Panc1 (cell line): ENCODE measurements around the gene BLTP3B. TPM values are rescaled to one million over a fixed set of nuclear protein-coding genes. Genes with fewer than 3 reads are reported as not detected.
A peak's percentile ranks its signal among the peaks of the same experiment; 100 is the strongest.

Experiments
- ATAC-seq: fragments of 200-7000 bp; cut with Tn5 transposase; 2 replicates; pipeline ENCODE4 v1.9.1; 2020; ENCODE audit warnings: mild to moderate bottlenecking, moderate library complexity
- BruUV-seq: library from RNA; stranded (reverse); fragments of 400-500 nt; replicated peaks from 2 replicates; lab custom pipeline; 2021; lab: Mats Ljungman, UMichigan
- CTCF ChIA-PET: fragments of 300-600 bp; sonication (Branson Sonifier 250); formaldehyde crosslinking; loops from one replicate; lab custom pipeline; 2022; ENCODE audit warnings: antibody characterized with exemption; lab: Charles Lee
- POLR2A ChIA-PET: fragments of 300-600 bp; sonication (Branson Sonifier 250); formaldehyde crosslinking; loops from one replicate; lab custom pipeline; 2022; ENCODE audit warnings: antibody characterized with exemption; lab: Charles Lee
- DNase-seq: peaks from one replicate; pipeline ENCODE4 v3.0.0-alpha.2; 2010; ENCODE audit warnings: low read depth, low spot score
- H3K27ac ChIP-seq: 2 replicates; pipeline ENCODE4 v1.5.1; 2011; ENCODE audit warnings: mild to moderate bottlenecking, low read length, inconsistent platforms
- H3K27me3 ChIP-seq: fragments of 200-500 bp; sonication (Bioruptor generic); 2 replicates; pipeline ENCODE4 v1.6.0; 2014; ENCODE audit warnings: low read length, inconsistent platforms; ENCODE audit not compliant: control insufficient read depth, insufficient read depth
- H3K36me3 ChIP-seq: fragments of 200-500 bp; sonication (Bioruptor generic); 2 replicates; pipeline ENCODE4 v1.5.1; 2014; ENCODE audit warnings: inconsistent platforms, mild to moderate bottlenecking, low read length, moderate library complexity; ENCODE audit not compliant: control insufficient read depth, insufficient read depth
- H3K4me1 ChIP-seq: 2 replicates; pipeline ENCODE4 v1.5.1; 2011; ENCODE audit warnings: inconsistent platforms, mild to moderate bottlenecking, low read length, moderate library complexity; ENCODE audit not compliant: control insufficient read depth, insufficient read depth
- H3K4me3 ChIP-seq, 2 experiments: 2 replicates each; pipeline ENCODE4 v1.5.1; 2011 to 2012; ENCODE audit warnings: low read depth in 2 of 2, low read length in 2 of 2, mild to moderate bottlenecking in 2 of 2, inconsistent platforms in 1 of 2, moderate library complexity in 1 of 2
- H3K9me3 ChIP-seq: fragments of 200-500 bp; sonication (Bioruptor generic); 2 replicates; pipeline ENCODE4 v1.5.1; 2014; ENCODE audit warnings: low read depth, mild to moderate bottlenecking, inconsistent platforms, low read length, moderate library complexity; ENCODE audit not compliant: control insufficient read depth, insufficient read depth
- CTCF ChIP-seq: fragments of 450-650 bp; IDR thresholded peaks from 2 replicates; pipeline ENCODE4 v1.5.1; 2017; ENCODE audit warnings: mild to moderate bottlenecking
- POLR2AphosphoS5 ChIP-seq: IDR thresholded peaks from 2 replicates; pipeline ENCODE4 v1.6.1; 2012; ENCODE audit warnings: mild to moderate bottlenecking, low read depth, low read length, moderate library complexity
- REST ChIP-seq, 2 experiments: IDR thresholded peaks; 2 replicates each; pipeline ENCODE4 v1.6.1; 2011 to 2012; ENCODE audit warnings: low read depth in 2 of 2, control low read depth in 1 of 2, low read length in 1 of 2, mild to moderate bottlenecking in 1 of 2, moderate library complexity in 1 of 2; ENCODE audit not compliant: insufficient read depth in 1 of 2
- SIN3A ChIP-seq: IDR thresholded peaks from 2 replicates; pipeline ENCODE4 v1.6.1; 2012; ENCODE audit warnings: low read depth, mild to moderate bottlenecking, low read length, moderate library complexity, borderline replicate concordance; ENCODE audit not compliant: insufficient read depth
- TCF7L2 ChIP-seq: IDR thresholded peaks from 2 replicates; pipeline ENCODE4 v1.6.1; 2011; ENCODE audit warnings: mild to moderate bottlenecking, low read depth, low read length, inconsistent platforms
- in situ Hi-C: cut with HindIII; loops from 2 replicates; pipeline ENCODE4 v1.10.0; 2016; ENCODE audit warnings: low sequenced_read_pairs, low pct_unique_long_range_greater_than_20kb
- intact Hi-C: fragments of 100-400 bp; cut with micrococcal nuclease; formaldehyde crosslinking; loops from one replicate; pipeline ENCODE4 v1.10.0; 2022; ENCODE audit not compliant: unreplicated experiment
- total RNA-seq: library from RNA; stranded (reverse); gene quantifications from one replicate; pipeline ENCODE4 v1.2.1, GENCODE V29; 2021; ENCODE audit not compliant: unreplicated experiment

BLTP3B gene
- total RNA-seq, 1 experiment from 2014 or later, result 32.2 TPM

GRCh38 chr12:100164153-100164704 is 21.6 kb upstream of the BLTP3B start:
- no peak for ATAC-seq
- Histone ChIP-seq H3K36me3 (no peaks in the 10 kb centered on the region), H3K27me3 (no peaks in the 10 kb centered on the region), H3K4me1 (peaks cover 9% of the 10 kb centered on the region; the same call in 1 of the 2 replicates), H3K9me3 (no peaks in the 10 kb centered on the region), H3K4me3 (peak overlapping the region in 1 of 2 experiments; percentile 14; a peak in 3 of 4 replicates), H3K27ac (no peak overlapping the region)
- CTCF ChIA-PET, result interaction anchor here (0.8 to 1.0 kb wide), 2 partner anchors 10 to 11 kb away, joined by 3 read pairs; no protein-coding TSS in a partner anchor
- DNase-seq, result no peak
- POLR2A ChIA-PET, result interaction anchor here (0.5 to 1.1 kb wide), 2 partner anchors 36 to 102 kb away, joined by 3 read pairs; partner anchors contain the start of gene ACTR6
- in situ Hi-C loops (no loop called here), intact Hi-C loops (no loop called here)
- BruUV-seq, result no TSS peak
- TF ChIP-seq POLR2AphosphoS5, result no peak
- TF ChIP-seq SIN3A, result no peak
- TF ChIP-seq REST (IDR thresholded peaks at IDR 0.05; ENCODE audit: insufficient read depth in 1 of 2, low read depth in 2 of 2, low read length in 1 of 2), result no peak
- no peak for TF ChIP-seq TCF7L2
- TF ChIP-seq CTCF, result no peak

GRCh38 chr12:100163416-100164152 is 20.9 kb upstream of the BLTP3B start:
- intact Hi-C loops, result no loop called here
- CTCF ChIA-PET, result interaction anchor here (0.5 to 1.0 kb wide), 3 partner anchors 9 to 1364 kb away, joined by 3 to 7 read pairs (median 3); no protein-coding TSS in a partner anchor
- DNase-seq, result no peak

More at GRCh38 chr12:100163416-100164152, 20.9 kb upstream of the BLTP3B start:
- no peak overlapping the region for H3K27ac ChIP-seq
- no peaks in the 10 kb centered on the region for H3K36me3 ChIP-seq
- peak; percentile 98 for ATAC-seq
- POLR2A ChIA-PET, result interaction anchor here (0.5 to 1.1 kb wide), 2 partner anchors 37 to 103 kb away, joined by 3 read pairs; partner anchors contain the start of gene ACTR6
- peak overlapping the region in 1 of 2 experiments; percentile 14; a peak in 3 of 4 replicates for H3K4me3 ChIP-seq
- no TSS peak for BruUV-seq
- H3K4me1 ChIP-seq, result peaks cover 9% of the 10 kb centered on the region; the same call in 1 of the 2 replicates
- no peaks in the 10 kb centered on the region for H3K27me3 ChIP-seq
- TF ChIP-seq POLR2AphosphoS5 (peak; percentile 23; the same call in 1 of the 2 replicates), REST (IDR thresholded peaks at IDR 0.05; ENCODE audit: insufficient read depth in 1 of 2, low read depth in 2 of 2, low read length in 1 of 2) (no peak)
- no peaks in the 10 kb centered on the region for H3K9me3 ChIP-seq
- in situ Hi-C loops, result no loop called here
